Breast epithelium (tissue), 4 donors: Measurements from ENCODE around the gene CNOT10. TPM values are rescaled to one million over a fixed set of nuclear protein-coding genes. Genes with fewer than 3 reads are reported as not detected.
A peak's percentile ranks its signal among the peaks of the same experiment; 100 is the strongest.

Experiments
- DNase-seq, 2 donors: peaks; one replicate each; pipeline ENCODE4 v3.0.0-alpha.2; 2019; ENCODE audit warnings: low spot score in 2 of 2
- H3K27ac ChIP-seq, 2 donors: fragments of 200-600 bp; sonication (generic) in 1 of 2; one replicate each; pipeline ENCODE4 v1.5.1; 2016 to 2019; ENCODE audit warnings: mild to moderate bottlenecking in 1 of 2
- H3K27me3 ChIP-seq, 2 donors: fragments of 200-600 bp; sonication (generic) in 1 of 2; one replicate each; pipeline versions ENCODE4 v1.5.1 to v1.6.0; 2017 to 2019; ENCODE audit warnings: control low read depth in 1 of 2, mild to moderate bottlenecking in 1 of 2
- H3K36me3 ChIP-seq: fragments of 200-600 bp; one replicate; pipeline ENCODE4 v1.5.1; 2019
- H3K4me1 ChIP-seq, 2 donors: fragments of 200-600 bp; sonication (generic); one replicate each; pipeline ENCODE4 v1.5.1; 2016 to 2019; ENCODE audit warnings: control low read depth in 1 of 2
- H3K4me3 ChIP-seq, 3 donors: fragments of 200-600 bp; sonication (generic); 1 replicate in 2 of 3; 2 replicates in 1 of 3; pipeline ENCODE4 v1.5.1; 2016 to 2019; ENCODE audit warnings: mild to moderate bottlenecking in 3 of 3, moderate library complexity in 2 of 3
- H3K9me3 ChIP-seq, 2 donors: fragments of 200-600 bp; sonication (generic) in 1 of 2; one replicate each; pipeline ENCODE4 v1.5.1; 2016 to 2019; ENCODE audit warnings: control low read depth in 1 of 2
- POLR2A ChIP-seq: fragments of 450-650 bp; IDR thresholded peaks from one replicate; pipeline ENCODE4 v1.6.1; 2016; ENCODE audit warnings: antibody characterized with exemption, mild to moderate bottlenecking, moderate library complexity
- POLR2AphosphoS5 ChIP-seq, 3 donors: sonication (generic); formaldehyde crosslinking; IDR thresholded peaks; one replicate each; pipeline ENCODE4 v1.6.1; 2017; ENCODE audit warnings: antibody characterized with exemption in 3 of 3
- intact Hi-C: fragments of 100-400 bp; cut with DNase I; formaldehyde crosslinking; loops from one replicate; pipeline ENCODE4 v1.15.1; 2023; ENCODE audit warnings: low total_unique reads
- total RNA-seq, 3 donors: library from RNA; depleted of rRNA; stranded (reverse); fragments of >200 nt; gene quantifications; one replicate each; pipeline ENCODE4 v1.1.0, GENCODE V29; 2016
- TF ChIP-seq, protein P1 (sequence below), 3 donors: fragments of 450-650 bp; IDR thresholded peaks; one replicate each; pipeline ENCODE4 v1.5.1; 2016 to 2017; ENCODE audit warnings: antibody characterized with exemption in 3 of 3, mild to moderate bottlenecking in 3 of 3, moderate library complexity in 3 of 3

The CNOT10 gene
- total RNA-seq, 3 donors from 2014 or later, result 18.4 to 37.9 (median 26.2) TPM

DNA sequence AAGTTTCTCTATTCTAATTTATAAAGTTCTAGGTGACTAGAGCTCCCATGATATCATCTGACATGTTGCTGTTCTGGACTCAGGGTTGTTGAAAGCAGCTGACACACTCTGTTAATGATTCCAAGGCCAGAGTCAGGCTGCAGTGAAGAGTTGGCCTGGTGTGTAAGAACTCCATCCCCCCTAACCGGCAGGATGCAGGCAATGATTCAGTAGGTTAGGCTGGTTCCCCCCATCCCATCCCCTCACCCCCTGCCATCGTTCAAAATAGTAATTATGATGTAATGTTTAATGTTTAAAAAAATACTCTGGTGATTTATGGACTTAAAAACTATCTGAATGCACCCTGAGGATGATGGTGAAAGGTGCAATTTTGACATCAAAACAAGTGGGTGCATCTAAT lies 128.2 kb downstream of the CNOT10 start:
- no peak overlapping the region for H3K4me3 ChIP-seq
- H3K4me1 ChIP-seq, result peaks cover 5 to 10% of the 10 kb centered on the region in 2 donors
- H3K27ac ChIP-seq, result no peak overlapping the region
- DNase-seq, result no peak
- H3K9me3 ChIP-seq, result no peaks in the 10 kb centered on the region
- TF ChIP-seq POLR2AphosphoS5 (IDR thresholded peaks at IDR 0.05) (no peak), POLR2A (no peak)
- TF ChIP-seq, protein P1, sequence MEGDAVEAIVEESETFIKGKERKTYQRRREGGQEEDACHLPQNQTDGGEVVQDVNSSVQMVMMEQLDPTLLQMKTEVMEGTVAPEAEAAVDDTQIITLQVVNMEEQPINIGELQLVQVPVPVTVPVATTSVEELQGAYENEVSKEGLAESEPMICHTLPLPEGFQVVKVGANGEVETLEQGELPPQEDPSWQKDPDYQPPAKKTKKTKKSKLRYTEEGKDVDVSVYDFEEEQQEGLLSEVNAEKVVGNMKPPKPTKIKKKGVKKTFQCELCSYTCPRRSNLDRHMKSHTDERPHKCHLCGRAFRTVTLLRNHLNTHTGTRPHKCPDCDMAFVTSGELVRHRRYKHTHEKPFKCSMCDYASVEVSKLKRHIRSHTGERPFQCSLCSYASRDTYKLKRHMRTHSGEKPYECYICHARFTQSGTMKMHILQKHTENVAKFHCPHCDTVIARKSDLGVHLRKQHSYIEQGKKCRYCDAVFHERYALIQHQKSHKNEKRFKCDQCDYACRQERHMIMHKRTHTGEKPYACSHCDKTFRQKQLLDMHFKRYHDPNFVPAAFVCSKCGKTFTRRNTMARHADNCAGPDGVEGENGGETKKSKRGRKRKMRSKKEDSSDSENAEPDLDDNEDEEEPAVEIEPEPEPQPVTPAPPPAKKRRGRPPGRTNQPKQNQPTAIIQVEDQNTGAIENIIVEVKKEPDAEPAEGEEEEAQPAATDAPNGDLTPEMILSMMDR (IDR thresholded peaks at IDR 0.05), result no peak
- peaks cover 4 to 31% of the 10 kb centered on the region in 2 donors for H3K27me3 ChIP-seq
- no peaks in the 10 kb centered on the region for H3K36me3 ChIP-seq
- intact Hi-C loops, result no loop called here

DNA sequence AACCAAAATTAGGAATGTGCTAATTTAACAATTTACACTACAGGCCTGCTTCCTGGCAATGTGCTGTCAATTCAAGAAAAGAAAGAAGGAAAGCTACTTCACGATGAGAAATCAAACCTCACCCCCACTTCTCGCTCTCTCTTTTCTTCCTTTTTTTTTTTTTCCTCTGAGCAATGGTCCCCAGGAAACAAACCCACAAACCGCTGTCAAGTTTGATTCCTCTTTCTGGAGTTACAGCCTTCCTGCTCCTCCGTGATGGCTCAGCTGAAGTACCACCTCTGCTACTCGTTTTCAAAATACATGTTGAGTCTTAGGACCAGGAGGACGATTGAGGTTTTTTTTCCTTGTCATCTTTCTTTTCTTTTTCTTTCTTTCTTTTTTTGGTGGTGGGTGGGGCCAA lies 129.4 kb downstream of the CNOT10 start:
- no peak for DNase-seq
- Histone ChIP-seq H3K4me1 (peaks cover 5 to 10% of the 10 kb centered on the region in 2 donors), H3K9me3 (no peaks in the 10 kb centered on the region), H3K4me3 (no peak overlapping the region), H3K36me3 (no peaks in the 10 kb centered on the region), H3K27ac (no peak overlapping the region), H3K27me3 (peaks cover 4 to 43% of the 10 kb centered on the region in 2 donors)
- TF ChIP-seq POLR2A, result no peak
- TF ChIP-seq, protein P1 (IDR thresholded peaks at IDR 0.05), result no peak
- no peak for TF ChIP-seq POLR2AphosphoS5 (IDR thresholded peaks at IDR 0.05)
- intact Hi-C loops, result no loop called here

DNA sequence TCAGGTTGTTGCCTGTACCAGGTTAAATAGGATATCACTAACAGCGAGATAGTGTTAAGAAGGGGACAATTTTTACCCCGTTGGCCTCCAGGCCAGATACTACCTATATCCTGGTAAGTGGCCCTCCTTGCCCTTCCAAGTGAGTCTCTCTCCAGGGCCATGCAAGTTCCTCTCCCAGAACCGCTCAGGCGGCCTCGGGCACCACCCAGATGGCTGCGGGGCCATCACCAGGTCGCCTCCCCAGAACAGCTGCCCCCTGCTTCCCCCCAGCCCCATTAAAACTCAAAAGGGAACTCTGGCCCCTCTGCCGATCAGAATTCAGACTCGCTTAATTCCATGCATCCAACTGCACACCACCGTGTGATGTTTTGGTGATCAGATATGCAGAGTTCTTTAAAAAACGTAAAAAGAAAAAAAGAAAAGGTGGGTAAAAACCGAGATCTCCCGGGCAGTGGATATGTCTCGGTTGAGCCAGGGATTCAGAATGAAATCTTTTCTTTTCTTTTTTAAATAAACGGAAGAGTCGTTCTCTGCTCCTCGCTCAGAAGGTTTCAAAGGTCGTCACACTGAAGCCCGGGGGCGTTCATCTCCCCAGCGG lies 131.0 kb downstream of the CNOT10 start:
- Histone ChIP-seq H3K9me3 (no peaks in the 10 kb centered on the region), H3K27ac (no peak overlapping the region), H3K36me3 (no peaks in the 10 kb centered on the region), H3K4me1 (peaks cover 5 to 10% of the 10 kb centered on the region in 2 donors), H3K27me3 (peaks cover 10 to 59% of the 10 kb centered on the region in 2 donors), H3K4me3 (peak overlapping the region; percentile 41 to 64 (median 48))
- no peak for DNase-seq
- TF ChIP-seq POLR2AphosphoS5 (IDR thresholded peaks at IDR 0.05) (no peak), POLR2A (no peak)
- TF ChIP-seq, protein P1 (IDR thresholded peaks at IDR 0.05), result no peak
- intact Hi-C loops, result no loop called here

DNA sequence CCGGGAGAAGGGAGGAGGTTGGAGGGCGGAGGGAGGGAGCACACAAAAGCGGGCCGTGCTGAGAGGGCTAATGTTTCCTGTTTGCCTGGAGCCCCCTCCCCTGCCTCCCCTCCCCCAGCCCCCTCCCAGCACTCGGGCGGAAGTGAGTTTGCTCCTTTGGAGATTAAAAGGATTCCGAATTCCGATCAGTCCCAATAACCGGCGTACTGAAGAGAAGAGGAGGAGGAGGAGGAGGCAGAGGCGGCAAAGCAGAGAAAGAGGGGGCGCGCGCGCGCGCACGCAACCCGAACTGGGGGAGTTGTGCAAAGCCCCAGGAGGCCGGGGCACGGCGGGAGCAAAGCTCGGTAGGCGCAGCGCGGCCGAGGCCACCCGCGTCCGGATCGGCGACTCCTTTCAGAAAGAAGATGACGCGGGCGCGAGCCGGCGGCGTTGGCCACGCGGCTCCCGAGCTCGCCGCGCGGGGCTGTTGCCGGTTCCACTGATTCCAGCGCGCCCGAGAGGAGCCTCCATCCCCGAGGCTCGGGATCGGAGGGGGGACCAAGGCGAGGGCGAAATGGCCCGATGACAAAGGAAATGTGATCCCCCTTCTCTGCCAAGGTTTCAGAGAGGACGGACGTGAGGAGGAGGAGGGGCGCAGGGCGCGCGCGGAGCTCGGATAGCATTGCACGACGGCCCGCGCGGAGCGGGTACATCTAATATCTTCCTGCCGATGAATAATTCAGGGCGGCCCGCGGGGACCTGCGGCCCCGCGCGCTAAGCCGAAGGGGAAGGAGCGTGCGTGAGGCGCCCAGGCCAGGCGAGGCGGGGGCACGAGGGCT lies 131.7 kb downstream of the CNOT10 start:
- Histone ChIP-seq H3K9me3 (no peaks in the 10 kb centered on the region), H3K4me3 (peak overlapping the region; percentile 41 to 64 (median 48)), H3K4me1 (peaks cover 5 to 10% of the 10 kb centered on the region in 2 donors), H3K27me3 (peaks cover 10 to 66% of the 10 kb centered on the region in 2 donors), H3K36me3 (no peaks in the 10 kb centered on the region), H3K27ac (no peak overlapping the region)
- no peak for TF ChIP-seq POLR2A
- DNase-seq, result no peak
- intact Hi-C loops, result no loop called here

DNA sequence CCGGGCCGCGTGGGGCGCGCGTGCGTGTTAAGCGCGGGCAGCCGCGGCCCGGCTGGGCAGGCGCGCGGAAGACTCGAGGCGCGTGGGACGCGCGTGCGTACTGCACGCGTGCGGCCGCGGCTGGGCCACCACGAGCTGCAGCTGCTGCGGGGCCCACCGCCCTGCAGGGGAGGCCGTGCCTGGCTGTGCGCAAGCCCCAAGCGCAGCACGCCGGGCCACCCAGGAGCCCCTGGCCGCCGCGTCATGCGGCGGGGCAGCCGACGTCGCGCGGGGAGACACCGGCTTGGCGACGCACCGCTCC lies 132.2 kb downstream of the CNOT10 start:
- DNase-seq, result no peak
- Histone ChIP-seq H3K27ac (no peak overlapping the region), H3K9me3 (no peaks in the 10 kb centered on the region), H3K27me3 (peaks cover 10 to 71% of the 10 kb centered on the region in 2 donors), H3K4me3 (peak overlapping the region; percentile 41 to 64 (median 48)), H3K4me1 (peaks cover 5 to 10% of the 10 kb centered on the region in 2 donors), H3K36me3 (no peaks in the 10 kb centered on the region)
- intact Hi-C loops, result no loop called here
- TF ChIP-seq POLR2AphosphoS5 (IDR thresholded peaks at IDR 0.05) (no peak), POLR2A (no peak)
- TF ChIP-seq, protein P1 (IDR thresholded peaks at IDR 0.05), result no peak
